Glomerular visceral epithelial cell (primary cell): ENCODE results near the gene POU2AF1.
"Not testable (repeated sequence)": the region's sequence is repeated elsewhere in the genome, so short reads cannot be mapped to it uniquely, and the experiment has no call there.

Source experiments
- DNase-seq: peaks from one replicate; pipeline ENCODE4 v3.0.0-alpha.2; 2016; ENCODE audit errors: extremely low spot score

Gene POU2AF1

GRCh38 chr11:111347002-111347722 lies 31.9 kb downstream of the POU2AF1 start:
- DNase-seq: no peak

- no peak for DNase-seq
These were observed 35.0 kb downstream of the POU2AF1 start for GRCh38 chr11:111344032-111344431.

DNA sequence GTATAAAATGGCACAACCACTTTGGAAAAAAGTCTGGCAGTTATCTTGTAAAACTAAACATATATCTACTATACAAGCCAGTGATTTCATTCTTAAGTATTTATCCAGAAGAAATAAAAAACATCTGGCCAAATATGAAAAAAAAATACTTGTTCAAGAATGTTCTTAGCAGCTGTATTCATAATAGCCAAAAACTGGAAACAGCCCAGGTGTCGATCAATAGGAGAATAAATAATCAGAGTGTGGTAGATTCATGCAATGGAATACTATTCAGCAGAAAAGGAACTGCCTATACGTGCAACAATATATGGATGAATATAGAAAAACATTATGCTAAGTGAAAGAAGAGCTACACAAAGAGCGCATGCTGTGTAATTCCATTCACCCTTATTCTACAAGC lies 36.7 kb downstream of the POU2AF1 start:
- DNase-seq: no peak

DNA sequence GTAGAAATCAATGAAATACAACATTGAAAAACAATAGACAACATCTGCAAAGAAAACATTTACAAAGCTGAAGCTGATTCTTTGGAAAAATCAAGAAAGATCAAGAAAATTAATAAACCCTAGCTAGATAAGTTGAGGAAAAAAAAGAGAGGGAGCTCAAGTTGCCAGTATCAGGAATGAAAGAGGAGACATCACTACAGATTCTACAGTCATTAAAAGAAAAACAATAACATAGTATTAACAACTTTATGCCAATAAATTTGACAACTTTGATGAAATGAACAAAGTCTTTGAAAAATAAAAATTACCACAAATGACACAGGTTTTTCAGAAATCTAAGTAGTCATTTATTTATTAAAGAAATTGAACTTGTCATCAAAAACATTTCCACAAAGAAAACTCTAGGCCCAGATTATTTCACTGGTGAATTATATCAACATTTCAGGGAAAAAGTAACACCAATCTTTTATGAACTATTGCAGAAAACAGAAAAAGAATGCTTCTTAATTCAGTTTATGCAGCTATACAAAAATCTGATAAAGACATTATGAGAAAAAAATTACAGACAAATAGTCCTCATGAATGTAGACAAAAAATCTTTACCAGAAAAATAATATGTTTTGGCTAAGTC lies 39.2 kb downstream of the POU2AF1 start:
- no peak for DNase-seq

DNA sequence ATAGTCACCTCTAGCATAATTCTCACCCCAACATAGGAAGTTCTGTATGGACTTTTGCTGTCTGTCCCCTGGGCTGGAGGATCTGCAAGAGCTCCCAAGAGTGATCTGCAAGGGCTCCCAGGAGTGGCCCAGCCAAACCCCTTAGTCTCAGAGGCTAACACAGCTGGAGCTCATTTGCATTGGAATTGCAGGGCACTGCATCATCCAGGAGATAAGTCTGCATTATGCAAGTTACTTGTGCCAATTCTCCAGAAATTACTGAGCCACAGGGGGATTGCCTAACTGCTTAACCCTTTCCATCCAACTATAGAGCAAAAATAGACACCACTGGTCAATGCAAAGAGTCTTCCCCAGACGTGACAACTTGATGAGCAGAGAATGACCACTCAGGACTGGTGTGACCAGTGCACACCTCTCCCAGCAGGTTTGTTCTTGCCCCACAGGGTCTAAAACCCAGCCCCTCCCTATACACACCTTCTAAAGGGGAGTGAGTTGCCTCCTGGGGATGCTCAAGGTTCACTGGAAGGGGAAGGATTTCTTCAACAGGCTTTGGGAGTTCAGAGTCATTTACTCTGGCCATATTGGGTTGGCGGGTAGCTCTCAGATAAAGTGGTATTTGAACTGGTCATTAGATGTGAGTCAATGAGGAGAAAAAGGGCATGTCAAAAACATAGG lies 42.4 kb downstream of the POU2AF1 start:
- DNase-seq: no peak

DNA sequence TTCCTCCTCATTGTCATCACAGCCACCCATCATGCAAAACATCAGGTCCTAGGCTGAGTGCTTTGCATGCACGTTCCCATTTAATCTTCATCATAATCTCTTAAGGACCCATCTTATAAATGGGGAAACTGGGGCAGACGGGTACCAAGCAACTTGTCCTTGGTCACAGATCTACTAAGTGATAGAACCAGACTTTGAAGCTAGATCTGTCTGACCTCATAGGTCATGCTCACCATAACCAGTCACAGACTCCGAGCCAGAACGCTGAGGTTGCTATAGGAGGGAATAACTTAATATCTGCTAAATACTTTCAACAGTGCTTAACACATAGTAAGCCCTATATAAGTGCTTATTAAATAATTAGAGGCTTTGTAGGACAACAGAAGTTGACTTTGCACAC lies 43.0 kb downstream of the POU2AF1 start:
- no peak for DNase-seq

DNA sequence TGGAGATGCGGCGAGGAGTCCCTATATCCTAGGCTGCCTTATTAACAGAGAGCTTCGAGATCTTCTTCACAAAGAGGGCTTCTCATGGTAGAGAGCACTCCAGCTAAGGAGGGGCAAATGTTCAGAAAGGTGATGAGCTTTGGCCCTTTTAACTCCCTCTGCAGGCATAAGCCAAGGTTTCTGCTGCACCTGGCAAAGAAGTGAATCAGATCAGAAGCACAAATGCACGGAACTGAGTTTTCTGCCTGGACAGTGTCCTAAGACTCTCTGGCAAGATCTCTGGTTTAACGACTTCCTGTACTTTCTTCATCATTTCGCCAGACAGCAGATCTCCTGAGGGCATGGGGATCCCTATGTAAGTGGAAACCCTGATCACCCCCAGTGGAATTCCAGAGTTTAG lies 43.5 kb downstream of the POU2AF1 start:
- no peak for DNase-seq

DNA sequence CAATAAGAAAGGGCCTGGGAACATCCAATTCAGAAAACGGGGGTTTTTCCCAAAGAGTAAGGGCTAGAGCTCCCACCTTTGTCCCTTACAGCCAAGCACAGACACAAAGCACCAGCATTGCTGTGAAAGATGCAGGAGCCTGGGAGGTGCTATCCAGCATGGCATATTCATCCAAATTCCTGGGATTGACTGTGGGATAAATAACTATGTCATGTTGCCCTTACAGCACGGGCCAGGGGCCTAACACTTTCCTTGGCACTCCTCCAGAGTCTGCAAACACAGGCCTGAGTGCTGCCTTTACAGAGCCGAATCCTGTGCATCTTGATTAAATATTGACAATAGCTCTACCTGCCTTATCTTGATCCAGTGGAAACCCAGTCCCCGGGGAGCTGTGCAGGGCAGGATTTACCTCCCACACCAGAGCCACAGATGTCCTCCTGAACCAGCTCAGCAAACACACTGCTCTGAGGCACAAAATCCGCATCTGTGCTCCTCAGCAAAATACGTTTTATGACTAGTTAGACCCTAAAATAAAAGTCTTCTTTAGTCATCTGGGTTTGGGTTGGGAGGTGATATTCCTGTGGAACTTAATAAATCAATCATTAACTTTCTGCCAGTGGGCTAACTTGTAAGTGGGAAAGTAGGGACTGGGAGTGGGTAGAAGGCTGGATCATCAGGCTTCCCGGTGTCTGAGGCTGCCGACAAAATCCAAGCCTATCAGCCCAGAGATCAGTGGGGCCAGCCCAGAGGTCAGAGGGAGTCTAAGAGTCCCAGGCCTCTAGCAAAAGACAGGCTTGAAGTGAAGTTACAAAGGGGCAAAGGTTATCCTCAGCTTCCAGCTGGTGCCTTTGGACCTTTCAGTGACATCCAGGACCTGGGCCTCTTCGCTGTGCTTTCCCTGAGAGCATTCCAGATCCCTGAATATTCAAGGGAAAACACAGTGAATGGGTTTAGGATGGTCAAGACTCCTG lies 44.3 kb downstream of the POU2AF1 start:
- DNase-seq: no peak

DNA sequence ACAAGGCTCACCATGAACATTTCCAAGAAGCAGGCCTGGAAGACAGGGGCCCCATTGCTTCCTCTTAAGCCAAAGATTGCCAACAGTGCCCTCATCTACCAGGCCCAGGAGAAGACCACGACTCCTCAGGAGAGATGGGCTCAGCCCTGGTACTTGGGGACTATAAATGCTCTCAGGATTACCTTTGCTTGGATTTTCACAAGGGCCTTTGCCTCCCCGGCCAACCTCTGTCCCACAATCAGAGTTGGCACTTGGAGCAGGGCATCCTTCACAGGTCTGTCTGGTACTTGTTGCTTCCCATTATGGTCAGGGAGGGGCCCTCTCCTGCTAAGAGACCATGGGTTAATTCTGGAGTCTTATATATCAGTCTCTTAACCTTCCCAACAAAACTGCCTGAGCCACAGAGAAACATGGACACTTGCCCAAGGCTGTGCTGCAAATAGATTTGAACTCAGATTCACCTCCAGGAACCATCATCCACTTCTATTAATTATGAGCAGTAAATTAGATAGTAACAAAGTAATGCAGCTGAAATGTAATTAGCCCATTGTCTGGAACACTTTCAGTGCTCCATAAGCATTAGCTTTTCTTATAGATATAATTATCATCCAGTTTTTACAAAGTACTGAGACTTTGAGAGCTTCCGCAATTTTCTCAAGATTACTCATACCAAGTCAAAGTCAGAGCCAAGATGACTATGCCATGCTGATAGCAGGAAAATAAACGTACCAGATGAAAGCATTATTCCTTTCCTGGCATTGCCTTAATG lies 47.2 kb downstream of the POU2AF1 start:
- DNase-seq: no peak

GRCh38 chr11:111330234-111330893 lies 48.7 kb downstream of the POU2AF1 start:
- DNase-seq: no peak

DNA sequence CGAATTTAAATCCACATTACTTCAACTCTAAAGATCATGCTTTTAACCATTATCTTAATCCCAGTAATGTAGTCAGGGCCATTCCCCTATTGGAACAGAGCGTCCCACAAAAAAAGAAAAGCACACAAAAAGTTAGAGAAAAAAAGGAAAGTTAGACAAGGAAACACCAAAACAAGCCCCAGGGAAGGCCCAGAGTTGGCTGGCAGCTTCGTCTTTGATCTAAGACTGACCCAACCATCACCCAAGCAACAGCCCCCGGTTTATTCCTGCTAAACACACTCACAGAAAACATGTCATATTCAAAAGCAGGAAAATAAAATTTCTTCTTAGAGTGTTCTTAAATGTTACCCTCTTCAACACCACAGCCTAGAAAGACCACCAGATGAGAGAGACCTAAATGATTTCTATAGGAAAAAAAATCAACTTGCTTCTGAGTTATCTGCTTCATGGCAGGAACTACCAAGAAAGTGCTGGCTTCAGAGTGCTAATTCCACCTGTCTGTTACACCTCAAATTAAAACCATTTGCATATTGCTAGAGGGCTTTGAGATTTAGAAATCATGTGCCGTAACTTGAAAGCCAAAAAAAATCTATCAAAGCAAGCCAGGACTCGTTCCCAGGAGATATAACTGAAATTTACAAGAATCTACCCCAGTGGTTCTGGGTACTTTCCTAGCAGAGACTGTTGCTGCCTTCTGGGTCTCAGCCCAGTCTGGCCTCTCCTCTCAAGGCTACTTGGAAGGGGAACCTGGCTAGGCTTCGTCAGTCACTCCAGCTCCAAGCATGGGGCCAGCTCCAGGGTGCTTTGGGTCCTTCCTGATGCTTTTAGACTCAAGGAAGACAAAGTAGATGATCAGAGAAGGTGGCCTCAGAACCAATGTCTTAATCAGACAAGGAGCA lies 49.5 kb downstream of the POU2AF1 start:
- no peak for DNase-seq

GRCh38 chr11:111327908-111328624 lies 51.0 kb downstream of the POU2AF1 start:
- DNase-seq: no peak

- DNase-seq: no peak
These were observed 52.3 kb downstream of the POU2AF1 start for GRCh38 chr11:111326824-111327223.

- no peak for DNase-seq
These were observed 53.8 kb downstream of the POU2AF1 start for GRCh38 chr11:111325259-111325658.

GRCh38 chr11:111324277-111324720 lies 54.8 kb downstream of the POU2AF1 start:
- DNase-seq: no peak

DNA sequence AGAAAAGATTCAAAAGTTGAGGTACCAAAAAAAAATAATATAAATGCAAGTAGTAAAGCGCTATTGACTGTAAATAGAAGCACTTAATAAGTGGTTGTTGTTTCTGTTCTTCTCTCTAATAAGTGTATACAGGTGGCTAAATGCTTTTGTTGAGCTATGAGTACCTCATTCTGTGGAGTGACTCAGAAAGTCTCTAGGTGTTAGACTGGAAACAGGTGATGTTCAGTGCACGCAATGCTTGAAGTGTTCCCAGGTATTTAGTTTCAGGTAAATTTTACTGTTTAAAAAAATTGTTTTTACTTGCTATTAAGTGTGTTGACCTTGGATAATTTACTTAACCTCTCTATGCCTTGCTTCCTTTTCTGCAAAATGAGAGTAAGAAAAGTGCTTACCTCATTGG lies 56.5 kb downstream of the POU2AF1 start:
- DNase-seq: no peak

DNA sequence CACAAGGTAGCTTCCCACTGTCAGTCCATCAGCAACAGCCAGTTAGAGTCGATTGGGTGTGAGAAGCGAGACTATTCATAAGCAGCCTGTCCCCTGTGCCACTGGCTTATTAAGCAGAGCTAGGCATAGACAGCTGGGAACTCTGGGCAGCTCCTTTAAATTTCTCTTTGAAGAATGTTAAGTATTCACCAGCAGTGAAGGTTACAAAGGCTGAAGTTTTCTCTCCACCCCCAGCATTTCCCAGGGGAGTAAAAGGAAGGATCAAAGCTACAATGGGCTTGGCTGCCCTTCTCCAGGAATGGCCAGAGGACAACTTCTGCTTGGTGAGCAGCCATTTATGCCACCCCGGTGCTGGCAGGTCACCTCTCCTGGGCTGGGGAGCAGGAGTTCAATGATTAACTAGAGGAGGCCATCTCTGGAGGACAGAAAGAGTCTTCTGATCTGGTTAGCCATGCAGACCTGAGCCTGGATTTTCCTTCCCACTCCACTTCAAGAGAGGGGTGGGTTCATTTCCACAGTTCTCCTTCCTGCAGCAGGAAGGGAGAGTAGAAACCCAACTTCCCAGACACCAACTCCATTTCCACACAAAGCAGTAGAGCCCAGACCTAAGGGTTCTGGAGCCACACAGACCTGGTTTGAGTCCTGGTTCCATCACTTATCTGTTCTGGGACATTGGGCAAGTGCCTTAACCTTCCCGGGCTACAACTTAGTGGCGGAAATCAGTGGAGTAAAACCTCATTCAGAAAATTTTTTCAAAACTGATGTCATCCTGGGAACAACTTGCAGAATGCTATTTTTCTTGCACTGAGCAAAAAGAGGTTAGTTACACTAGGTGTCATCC lies 58.1 kb downstream of the POU2AF1 start:
- DNase-seq: no peak

DNA sequence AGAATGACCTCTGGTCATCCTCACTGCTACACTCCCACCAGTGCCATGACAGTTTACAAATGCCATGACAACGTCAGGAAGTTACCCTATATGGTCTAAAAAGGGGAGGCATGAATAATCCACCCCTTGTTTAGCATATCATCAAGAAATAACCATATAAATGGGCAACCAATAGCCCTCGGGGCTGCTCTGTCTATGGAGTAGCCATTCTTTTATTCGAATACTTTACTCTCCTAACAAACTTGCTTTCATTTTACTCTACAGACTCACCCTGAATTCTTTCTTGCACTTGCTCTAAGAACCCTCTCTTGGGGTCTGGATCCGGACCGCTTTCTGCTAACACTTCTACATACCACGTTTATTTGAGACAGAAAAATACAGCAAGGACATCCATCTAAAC lies 58.9 kb downstream of the POU2AF1 start:
- not testable (repeated sequence) for DNase-seq
